Motor neuron (in vitro differentiated cells): ENCODE data around the gene ZFP36L1. TPM values are rescaled to one million over a fixed set of nuclear protein-coding genes. Genes with fewer than 3 reads are reported as not detected.
A peak's percentile ranks its signal among the peaks of the same experiment; 100 is the strongest.

Experiments
- ATAC-seq, 8 experiments: fragments of 200-7000 bp; cut with Tn5 transposase; replicated peaks in 6 of 8; 2 replicates each; pipeline ENCODE4 v1.8.0; 2021; ENCODE audit warnings: mild to moderate bottlenecking in 8 of 8, moderate library complexity in 8 of 8
- H3K27ac ChIP-seq, 2 donors: fragments of 250-450 bp; sonication (Bioruptor Pico); 2 replicates each; pipeline ENCODE4 v1.9.0; 2021; ENCODE audit warnings: antibody characterized with exemption in 2 of 2, mild to moderate bottlenecking in 2 of 2, moderate library complexity in 1 of 2
- H3K4me1 ChIP-seq, 2 donors: fragments of 250-450 bp; sonication (Bioruptor Pico); replicated peaks in 1 of 2; 2 replicates each; pipeline ENCODE4 v1.6.1; 2021; ENCODE audit warnings: antibody characterized with exemption in 2 of 2, mild to moderate bottlenecking in 2 of 2, moderate library complexity in 1 of 2
- H3K4me3 ChIP-seq, 5 donors: fragments of 250-450 bp; sonication (Bioruptor Pico); 2 replicates each; pipeline ENCODE4 v1.9.0; 2021; ENCODE audit warnings: antibody characterized with exemption in 5 of 5, mild to moderate bottlenecking in 5 of 5, moderate library complexity in 4 of 5
- WGBS, 10 experiments: fragments of 450-650 bp; shearing (Covaris generic); methylation state at CpG; one replicate each; pipeline ENCODE4 v1.0.0; 2022; 5-methylcytosine and 5-hydroxymethylcytosine counted together
- in situ Hi-C, 9 experiments: fragments of 400-800 bp; cut with MboI; loops; one replicate each; pipeline ENCODE4 v1.15.0; 2021; ENCODE audit warnings: low sequenced_read_pairs in 9 of 9, low pct_unique_long_range_greater_than_20kb in 2 of 9; ENCODE audit not compliant: unreplicated experiment in 9 of 9
- total RNA-seq, 8 experiments: library from RNA; unstranded; fragments of 300-600 nt; gene quantifications; 2 replicates each; pipeline versions ENCODE4 v1.2.3 to v1.2.4, GENCODE V29; 2022

Gene ZFP36L1
- total RNA-seq, 8 experiments from 2014 or later: 16.5 to 47.8 (median 29.7) TPM

GRCh38 chr14:68748691-68749090, 44.2 kb downstream of the ZFP36L1 start:
- 86 to 100% (median 100%) methylated on average over 1 to 4 of the region's 5 CpGs; no CpG with 5 or more reads in 4 of the 10 experiments for WGBS, 10 experiments
- no peak overlapping the region for H3K4me3 ChIP-seq

DNA sequence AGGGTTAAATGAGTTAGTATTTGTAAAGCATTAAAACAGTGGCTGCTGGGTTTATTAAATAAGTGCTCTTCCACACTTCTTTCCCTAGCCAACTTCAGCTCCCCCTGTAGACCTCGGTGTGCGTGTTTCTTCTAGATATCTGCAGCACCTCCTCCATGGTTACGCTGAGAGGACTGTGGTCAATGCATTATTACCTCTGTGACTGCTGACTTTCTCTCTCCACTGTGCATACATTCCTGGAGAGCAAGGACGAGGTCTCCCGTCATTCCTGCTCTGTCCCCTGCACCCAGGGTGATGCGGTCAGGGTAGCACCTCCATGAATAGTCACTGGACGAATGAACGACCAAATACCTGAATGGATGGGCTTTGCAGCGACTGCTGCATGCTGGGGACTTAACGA, 44.6 kb downstream of the ZFP36L1 start:
- Histone ChIP-seq H3K4me1 (peaks cover 27 to 47% of the 10 kb centered on the region in 2 donors), H3K27ac (peak overlapping the region; percentile 73 to 96), H3K4me3 (no peak overlapping the region)
- in situ Hi-C loops: no loop called here
- ATAC-seq: peak in 1 of 8 experiments; percentile 18
- WGBS, 10 experiments: 78 to 100% (median 87%) methylated on average over 1 to 9 of the region's 10 CpGs; no CpG with 5 or more reads in 3 of the 10 experiments

More at GRCh38 chr14:68748691-68749090, 44.2 kb downstream of the ZFP36L1 start:
- peak overlapping the region; percentile 73 to 96 for H3K27ac ChIP-seq
- peaks cover 27 to 47% of the 10 kb centered on the region in 2 donors for H3K4me1 ChIP-seq
- in situ Hi-C loops: no loop called here
- ATAC-seq: no peak

DNA sequence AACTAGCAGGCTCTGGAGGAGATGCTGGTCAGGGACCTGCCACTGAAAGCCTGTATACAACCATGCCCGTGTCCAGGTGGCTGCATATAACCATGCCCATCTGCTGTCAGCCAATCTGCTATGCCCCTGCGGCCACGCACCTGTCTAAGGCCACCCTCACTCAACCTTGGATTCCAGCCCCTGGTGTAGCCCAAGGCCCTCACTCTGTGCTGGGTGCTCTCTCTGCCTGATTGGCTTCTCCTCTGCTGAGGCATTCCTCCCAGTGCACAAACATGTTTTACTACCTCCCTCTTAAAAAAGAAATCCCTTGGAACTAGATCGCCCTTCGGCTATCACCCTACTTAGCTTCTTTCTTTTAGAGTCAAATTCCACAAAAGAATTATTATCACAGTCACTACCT, 45.5 kb downstream of the ZFP36L1 start:
- 83 to 100% (median 100%) methylated on average over 2 to 3 of the region's 5 CpGs; no CpG with 5 or more reads in 4 of the 10 experiments for WGBS, 10 experiments
- peaks cover 27 to 47% of the 10 kb centered on the region in 2 donors for H3K4me1 ChIP-seq
- no peak overlapping the region for H3K27ac ChIP-seq
- no peak overlapping the region for H3K4me3 ChIP-seq
- no peak for ATAC-seq
- in situ Hi-C loops: no loop called here

- in situ Hi-C loops: no loop called here
- WGBS, 10 experiments: 23 to 100% (median 92%) methylated on average over 1 to 9 of the region's 12 CpGs; no CpG with 5 or more reads in 1 of the 10 experiments
- Histone ChIP-seq H3K4me3 (peak overlapping the region in 2 of 5 donors; percentile 7 to 11), H3K4me1 (peaks cover 19 to 36% of the 10 kb centered on the region in 2 donors), H3K27ac (no peak overlapping the region)
- ATAC-seq: no peak
These were observed 48.3 kb downstream of the ZFP36L1 start for GRCh38 chr14:68744613-68745012.

DNA sequence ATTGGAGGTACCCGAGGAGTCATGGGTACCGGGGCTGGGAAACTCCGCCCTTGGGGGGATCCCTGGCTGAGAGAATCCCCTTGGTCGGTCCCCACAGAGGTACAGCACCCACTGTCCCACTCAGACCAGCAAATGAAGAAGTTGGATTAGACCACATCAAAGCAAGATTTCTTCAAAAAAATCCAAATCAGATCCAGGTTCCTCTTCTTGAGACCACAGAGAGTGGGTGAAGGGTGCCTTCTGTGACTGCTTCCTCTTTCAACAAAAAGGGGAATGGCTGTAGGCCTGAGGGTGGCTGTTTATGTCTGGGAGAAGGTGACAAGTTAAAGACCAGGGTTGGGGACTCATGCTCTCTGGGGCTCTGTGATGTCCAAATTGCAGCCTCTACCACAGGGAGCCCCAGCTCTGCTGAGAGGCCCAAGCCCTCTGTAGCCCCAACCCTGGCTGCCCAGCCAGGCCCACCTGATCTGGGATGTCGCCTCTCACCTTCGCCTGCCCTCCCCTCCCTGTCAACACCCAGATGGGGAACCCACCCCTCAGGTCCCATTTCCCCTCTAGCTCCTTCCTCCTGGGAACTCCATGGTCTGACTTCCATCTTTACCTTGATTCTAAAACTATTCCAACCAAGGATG, 50.9 kb downstream of the ZFP36L1 start:
- WGBS, 10 experiments: 90 to 100% (median 100%) methylated on average over 2 to 5 of the region's 6 CpGs; no CpG with 5 or more reads in 3 of the 10 experiments
- no peak for ATAC-seq
- peaks cover 9 to 28% of the 10 kb centered on the region in 2 donors for H3K4me1 ChIP-seq
- no peak overlapping the region for H3K27ac ChIP-seq
- H3K4me3 ChIP-seq: no peak overlapping the region
- in situ Hi-C loops: no loop called here

GRCh38 chr14:68741477-68741791, 51.4 kb downstream of the ZFP36L1 start:
- H3K27ac ChIP-seq: no peak overlapping the region
- peaks cover 14 to 33% of the 10 kb centered on the region in 2 donors for H3K4me1 ChIP-seq
- H3K4me3 ChIP-seq: no peak overlapping the region
- ATAC-seq: no peak
- in situ Hi-C loops: no loop called here

DNA sequence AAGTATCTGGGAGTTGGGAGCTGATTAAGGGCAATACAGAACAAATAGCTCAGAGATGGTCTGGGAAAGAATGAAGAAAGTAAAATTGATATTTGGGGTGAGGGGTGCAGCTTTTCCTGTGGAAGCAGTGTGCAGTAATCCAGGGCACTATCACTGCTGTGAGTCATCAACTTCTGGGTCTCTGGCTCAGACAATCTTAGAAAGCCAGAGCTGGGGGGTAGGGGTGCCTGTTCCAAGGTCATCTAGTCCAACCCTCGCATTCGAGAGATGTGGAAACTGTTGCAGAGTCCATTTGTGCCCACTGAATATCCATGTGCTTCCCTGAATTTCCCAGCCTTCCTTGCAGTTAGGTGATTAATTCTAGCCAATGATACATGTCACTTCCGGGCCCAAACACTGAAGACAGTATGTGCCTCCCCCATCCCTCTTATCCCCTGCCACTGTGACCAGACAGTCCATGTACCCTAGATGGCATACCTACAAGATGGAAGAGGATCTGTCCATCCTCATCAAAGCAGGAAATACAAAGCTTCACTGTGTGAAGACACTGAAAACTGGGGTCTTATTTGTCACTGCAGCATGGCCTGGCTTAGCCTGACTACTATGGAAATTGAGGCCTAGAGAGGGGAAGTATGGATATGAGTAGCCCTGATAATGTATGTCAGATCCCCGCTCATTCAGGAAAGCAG, 51.9 kb downstream of the ZFP36L1 start:
- Histone ChIP-seq H3K4me3 (no peak overlapping the region), H3K4me1 (peaks cover 19 to 36% of the 10 kb centered on the region in 2 donors), H3K27ac (no peak overlapping the region)
- WGBS, 10 experiments: 80 to 100% (median 97%) methylated on average over 1 to 3 of the region's 4 CpGs; no CpG with 5 or more reads in 2 of the 10 experiments
- in situ Hi-C loops: no loop called here
- ATAC-seq: no peak

DNA sequence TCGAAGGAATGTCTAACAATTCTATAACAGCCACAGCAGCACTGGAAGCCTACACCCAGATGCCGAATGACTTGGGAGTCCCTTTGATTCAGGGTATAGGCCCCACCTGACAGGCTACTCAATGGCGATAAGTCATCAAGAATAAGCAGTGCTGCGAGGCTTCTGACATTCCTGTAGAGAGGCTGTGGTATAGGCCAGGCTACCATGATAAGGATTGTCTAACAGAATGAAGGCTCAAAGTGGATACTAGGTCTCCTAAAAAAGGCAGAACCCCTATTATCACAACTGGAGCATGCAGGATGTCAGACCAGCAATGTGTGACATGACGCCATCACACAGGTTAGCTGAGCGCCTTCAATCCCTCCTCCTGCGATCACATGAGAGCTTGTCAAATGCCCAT, 53.2 kb downstream of the ZFP36L1 start:
- 93 to 100% (median 100%) methylated on average over 1 to 5 of the region's 7 CpGs; no CpG with 5 or more reads in 1 of the 10 experiments for WGBS, 10 experiments
- in situ Hi-C loops: no loop called here
- no peak overlapping the region for H3K4me3 ChIP-seq
- ATAC-seq: no peak
- no peak overlapping the region for H3K27ac ChIP-seq
- H3K4me1 ChIP-seq: peaks cover 18 to 29% of the 10 kb centered on the region in 2 donors

DNA sequence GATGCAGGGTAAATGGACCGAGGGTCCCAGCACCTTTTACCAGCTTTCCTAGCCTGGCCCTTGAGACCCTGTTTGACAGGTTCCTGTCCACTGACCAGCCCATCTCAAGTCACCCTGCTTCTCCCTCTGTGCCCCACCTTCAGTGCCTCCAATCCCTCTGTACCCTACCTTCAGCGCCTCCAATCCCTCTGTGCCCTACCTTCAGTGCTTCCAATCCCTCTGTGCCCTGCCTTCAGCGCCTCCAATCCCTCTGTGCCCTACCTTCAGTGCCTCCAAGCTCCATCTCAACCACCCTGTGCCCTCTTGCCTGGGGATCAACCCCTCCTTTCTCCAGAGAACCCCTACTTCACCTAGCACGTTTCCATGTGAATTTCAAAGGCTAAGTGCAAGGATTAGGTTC, 54.3 kb downstream of the ZFP36L1 start:
- in situ Hi-C loops: no loop called here
- Histone ChIP-seq H3K4me3 (no peak overlapping the region), H3K4me1 (peaks cover 26 to 32% of the 10 kb centered on the region in 2 donors), H3K27ac (no peak overlapping the region)
- ATAC-seq: no peak
- WGBS, 10 experiments: 0 to 100% (median 79%) methylated on average over 1 to 3 of the region's 4 CpGs; no CpG with 5 or more reads in 2 of the 10 experiments

Other genes with a start within 250 kb of the ZFP36L1 start
- gene ACTN1, start 186.2 kb upstream of the ZFP36L1 start, total RNA-seq: 100 to 1,000 TPM in 3 of 8 experiments, 10 to 100 TPM in 4, 1 to 10 TPM in 1; 9.3 to 159 (median 56.5) TPM